ENCODE results near the gene CCT8L2.

GRCh38 chr22:16563555-16564520 lies 28.8 kb downstream of the CCT8L2 start:
- TF ChIP-seq YY1 (IDR thresholded peaks at IDR 0.05; ENCODE audit: low read depth) (no peak), CREB1 (IDR thresholded peaks at IDR 0.05; ENCODE audit: low read depth) (no peak)
- TF ChIP-seq, protein P1, sequence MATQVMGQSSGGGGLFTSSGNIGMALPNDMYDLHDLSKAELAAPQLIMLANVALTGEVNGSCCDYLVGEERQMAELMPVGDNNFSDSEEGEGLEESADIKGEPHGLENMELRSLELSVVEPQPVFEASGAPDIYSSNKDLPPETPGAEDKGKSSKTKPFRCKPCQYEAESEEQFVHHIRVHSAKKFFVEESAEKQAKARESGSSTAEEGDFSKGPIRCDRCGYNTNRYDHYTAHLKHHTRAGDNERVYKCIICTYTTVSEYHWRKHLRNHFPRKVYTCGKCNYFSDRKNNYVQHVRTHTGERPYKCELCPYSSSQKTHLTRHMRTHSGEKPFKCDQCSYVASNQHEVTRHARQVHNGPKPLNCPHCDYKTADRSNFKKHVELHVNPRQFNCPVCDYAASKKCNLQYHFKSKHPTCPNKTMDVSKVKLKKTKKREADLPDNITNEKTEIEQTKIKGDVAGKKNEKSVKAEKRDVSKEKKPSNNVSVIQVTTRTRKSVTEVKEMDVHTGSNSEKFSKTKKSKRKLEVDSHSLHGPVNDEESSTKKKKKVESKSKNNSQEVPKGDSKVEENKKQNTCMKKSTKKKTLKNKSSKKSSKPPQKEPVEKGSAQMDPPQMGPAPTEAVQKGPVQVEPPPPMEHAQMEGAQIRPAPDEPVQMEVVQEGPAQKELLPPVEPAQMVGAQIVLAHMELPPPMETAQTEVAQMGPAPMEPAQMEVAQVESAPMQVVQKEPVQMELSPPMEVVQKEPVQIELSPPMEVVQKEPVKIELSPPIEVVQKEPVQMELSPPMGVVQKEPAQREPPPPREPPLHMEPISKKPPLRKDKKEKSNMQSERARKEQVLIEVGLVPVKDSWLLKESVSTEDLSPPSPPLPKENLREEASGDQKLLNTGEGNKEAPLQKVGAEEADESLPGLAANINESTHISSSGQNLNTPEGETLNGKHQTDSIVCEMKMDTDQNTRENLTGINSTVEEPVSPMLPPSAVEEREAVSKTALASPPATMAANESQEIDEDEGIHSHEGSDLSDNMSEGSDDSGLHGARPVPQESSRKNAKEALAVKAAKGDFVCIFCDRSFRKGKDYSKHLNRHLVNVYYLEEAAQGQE (IDR thresholded peaks at IDR 0.05; ENCODE audit: low read depth), result no peak
